HepG2 (cell line): ENCODE data around the gene SLC8A2. TPM values are rescaled to one million over a fixed set of nuclear protein-coding genes. Genes with fewer than 3 reads are reported as not detected.

Experiments
- ATAC-seq: fragments of 200-7000 bp; cut with Tn5 transposase; 3 replicates; pipeline ENCODE4 v1.9.1; 2020; ENCODE audit warnings: mild to moderate bottlenecking, moderate library complexity
- BruUV-seq: library from RNA; stranded (reverse); fragments of 400-500 nt; replicated peaks from 2 replicates; lab custom pipeline; 2021; lab: Mats Ljungman, UMichigan
- CTCF ChIA-PET: fragments of 300-600 bp; formaldehyde crosslinking; extraction: SDS; loops from one replicate; lab custom pipeline; 2021; ENCODE audit warnings: low total read pairs, inconsistent platforms, low intra/inter-chr PET ratio; lab: Yijun Ruan, JAX
- POLR2A ChIA-PET: fragments of 350-600 bp; sonication (Branson Sonifier 250); formaldehyde crosslinking; loops from one replicate; lab custom pipeline; 2020; ENCODE audit warnings: antibody characterized with exemption, inconsistent platforms; lab: Yijun Ruan, JAX
- DNase-seq: peaks from one replicate; pipeline ENCODE4 v3.0.0-alpha.2; 2015; ENCODE audit warnings: low spot score
- FAIRE-seq: peaks from 3 replicates; lab custom pipeline; 2011; peaks lifted over from hg19 to GRCh38; lab: Jason Lieb, UNC
- H2AFZ ChIP-seq: one replicate; pipeline ENCODE4 v1.6.1; 2011; ENCODE audit warnings: low read length, inconsistent platforms
- H3K27ac ChIP-seq: fragments of 300-600 bp; 3 replicates; pipeline ENCODE4 v1.8.0; 2011; ENCODE audit warnings: mixed run types, mild to moderate bottlenecking, mixed read lengths, low read length, inconsistent platforms; ENCODE audit not compliant: insufficient read depth; ENCODE audit errors: extremely low read length
- H3K27me3 ChIP-seq, 2 experiments: fragments of 200-600 bp in 1 of 2; 2 replicates in 1 of 2; 3 replicates in 1 of 2; pipeline versions ENCODE4 v1.6.0 to v1.8.0; 2011; ENCODE audit warnings: low read length in 2 of 2, mild to moderate bottlenecking in 2 of 2, moderate library complexity in 2 of 2, inconsistent platforms in 1 of 2; ENCODE audit not compliant: insufficient read depth in 2 of 2, control insufficient read depth in 1 of 2
- H3K36me3 ChIP-seq, 2 experiments: fragments of 200-600 bp in 1 of 2; replicated peaks in 1 of 2; 2 replicates in 1 of 2; 3 replicates in 1 of 2; pipeline versions ENCODE4 v1.5.1 to v1.8.0; 2011; ENCODE audit warnings: low read length in 2 of 2, inconsistent platforms in 1 of 2; ENCODE audit not compliant: insufficient read depth in 2 of 2, control insufficient read depth in 1 of 2
- H3K4me1 ChIP-seq: 2 replicates; pipeline ENCODE4 v1.5.1; 2012; ENCODE audit warnings: low read length, inconsistent platforms; ENCODE audit not compliant: insufficient read depth
- H3K4me2 ChIP-seq: 2 replicates; pipeline ENCODE4 v1.6.0; 2011; ENCODE audit warnings: low read depth, low read length, inconsistent platforms
- H3K4me3 ChIP-seq, 3 experiments: fragments of 200-600 bp in 1 of 3; sonication (generic), shearing (Covaris generic) in 1 of 3; replicated peaks in 1 of 3; 2 replicates each; pipeline ENCODE4 v1.5.1; 2011 to 2016; ENCODE audit warnings: low read length in 3 of 3, inconsistent platforms in 2 of 3, low read depth in 2 of 3, mild to moderate bottlenecking in 2 of 3, control low read depth in 1 of 3, mixed read lengths in 1 of 3; ENCODE audit not compliant: insufficient read depth in 1 of 3
- H3K79me2 ChIP-seq: one replicate; pipeline ENCODE4 v1.6.1; 2011; ENCODE audit warnings: low read length, inconsistent platforms; ENCODE audit not compliant: insufficient read depth
- H3K9ac ChIP-seq: 2 replicates; pipeline ENCODE4 v1.6.0; 2011; ENCODE audit warnings: mild to moderate bottlenecking, low read depth, low read length, inconsistent platforms; ENCODE audit not compliant: insufficient read depth
- H3K9me3 ChIP-seq: 2 replicates; pipeline ENCODE4 v1.5.1; 2012; ENCODE audit warnings: mild to moderate bottlenecking, low read length
- H4K20me1 ChIP-seq: 2 replicates; pipeline ENCODE4 v1.6.0; 2011; ENCODE audit warnings: inconsistent platforms, mild to moderate bottlenecking, low read length, moderate library complexity; ENCODE audit not compliant: insufficient read depth
- JARID2 ChIP-seq: sonication (generic); formaldehyde crosslinking; IDR thresholded peaks from 2 replicates; pipeline ENCODE4 v1.8.1; 2023; ENCODE audit warnings: missing genetic modification reagents, inconsistent platforms; ENCODE audit not compliant: insufficient replicate concordance
- KAT7 ChIP-seq: IDR thresholded peaks from 2 replicates; pipeline ENCODE4 v1.6.1; 2018; ENCODE audit warnings: borderline replicate concordance, missing compliant biosample characterization
- NONO ChIP-seq, 2 experiments: fragments of 450-650 bp in 1 of 2; sonication (generic) in 1 of 2; formaldehyde crosslinking in 1 of 2; IDR thresholded peaks in 1 of 2; conservative IDR thresholded peaks in 1 of 2; 2 replicates each; pipeline versions ENCODE4 v1.6.1 to v1.8.0; 2017 to 2022; ENCODE audit warnings: mild to moderate bottlenecking in 1 of 2, missing genetic modification reagents in 1 of 2, moderate library complexity in 1 of 2
- PPARG ChIP-seq: conservative IDR thresholded peaks from 2 replicates; pipeline ENCODE4 v1.6.1; 2016; ENCODE audit warnings: missing biosample characterization, missing genetic modification reagents
- SAFB2 ChIP-seq: sonication (generic); formaldehyde crosslinking; IDR thresholded peaks from 2 replicates; pipeline ENCODE4 v1.5.1; 2020; ENCODE audit warnings: missing genetic modification reagents, low read depth, mild to moderate bottlenecking, borderline replicate concordance
- SCMH1 ChIP-seq: sonication (generic); formaldehyde crosslinking; IDR thresholded peaks from 2 replicates; pipeline ENCODE4 v1.9.0; 2021; ENCODE audit warnings: missing genetic modification reagents, mild to moderate bottlenecking, borderline replicate concordance
- ZFYVE20 ChIP-seq: sonication (generic); formaldehyde crosslinking; IDR thresholded peaks from 2 replicates; pipeline ENCODE4 v1.8.0; 2023; ENCODE audit warnings: low read depth, mild to moderate bottlenecking, moderate library complexity, missing genetic modification reagents, borderline replicate concordance
- WGBS: methylation state at CpG from one replicate; pipeline ENCODE4 v1.1.6; 2017; ENCODE audit warnings: low lambda C conversion rate; 5-methylcytosine and 5-hydroxymethylcytosine counted together
- in situ Hi-C: cut with HindIII; loops from 2 replicates; pipeline ENCODE4 v1.10.0; 2017; ENCODE audit warnings: low pct_unique_long_range_greater_than_20kb; ENCODE audit not compliant: extremely low pct_ligation_motif_present
- intact Hi-C: fragments of 100-400 bp; cut with micrococcal nuclease; formaldehyde crosslinking; loops from one replicate; pipeline ENCODE4 v1.10.0; 2022; ENCODE audit not compliant: unreplicated experiment
- polyA plus RNA-seq, 8 experiments: library from polyadenylated mRNA; depleted of rRNA in 3 of 8; stranded (reverse) in 7 of 8; unstranded in 1 of 8; fragments of >200 nt; fragmentation: Illumina TruSeq in 4 of 8; extraction: Trizol in 4 of 8; gene quantifications; 2 replicates each; pipeline versions ENCODE4 v1.2.1 to v1.2.3, GENCODE V29; 2011 to 2016; ENCODE audit warnings: low read depth in 4 of 8, missing spikeins in 1 of 8, mixed read lengths in 1 of 8; ENCODE audit not compliant: insufficient read depth in 1 of 8
- total RNA-seq, 5 experiments: library from RNA; depleted of rRNA; stranded (reverse); fragments of >200 nt; fragmentation: Illumina TruSeq; extraction: Trizol; gene quantifications; 2 replicates each; pipeline ENCODE4 v1.2.3, GENCODE V29; 2016; ENCODE audit warnings: low read depth in 1 of 5
- TF ChIP-seq, protein P1 (sequence below): sonication (generic); formaldehyde crosslinking; IDR thresholded peaks from 2 replicates; pipeline ENCODE4 v1.5.1; 2020; ENCODE audit warnings: missing genetic modification reagents, mild to moderate bottlenecking, borderline replicate concordance
- TF ChIP-seq, protein P2 (sequence below): sonication (generic); formaldehyde crosslinking; IDR thresholded peaks from 2 replicates; pipeline ENCODE4 v1.5.1; 2020; ENCODE audit warnings: mild to moderate bottlenecking, missing genetic modification reagents, borderline replicate concordance
- TF ChIP-seq, protein P3 (sequence below): sonication (generic); formaldehyde crosslinking; IDR thresholded peaks from 2 replicates; pipeline ENCODE4 v1.5.0; 2020; ENCODE audit warnings: missing genetic modification reagents, mild to moderate bottlenecking, borderline replicate concordance
- TF ChIP-seq, protein P4 (sequence below): sonication (generic); formaldehyde crosslinking; IDR thresholded peaks from 2 replicates; pipeline ENCODE4 v1.9.0; 2021; ENCODE audit warnings: missing genetic modification reagents, mild to moderate bottlenecking, borderline replicate concordance

Gene SLC8A2
- total and polyA plus RNA-seq, 2 of the 13 experiments (the other 11 are each of a cell fraction or from before 2014, with no cell fraction given), result 0.02 TPM; not detected in 1

DNA sequence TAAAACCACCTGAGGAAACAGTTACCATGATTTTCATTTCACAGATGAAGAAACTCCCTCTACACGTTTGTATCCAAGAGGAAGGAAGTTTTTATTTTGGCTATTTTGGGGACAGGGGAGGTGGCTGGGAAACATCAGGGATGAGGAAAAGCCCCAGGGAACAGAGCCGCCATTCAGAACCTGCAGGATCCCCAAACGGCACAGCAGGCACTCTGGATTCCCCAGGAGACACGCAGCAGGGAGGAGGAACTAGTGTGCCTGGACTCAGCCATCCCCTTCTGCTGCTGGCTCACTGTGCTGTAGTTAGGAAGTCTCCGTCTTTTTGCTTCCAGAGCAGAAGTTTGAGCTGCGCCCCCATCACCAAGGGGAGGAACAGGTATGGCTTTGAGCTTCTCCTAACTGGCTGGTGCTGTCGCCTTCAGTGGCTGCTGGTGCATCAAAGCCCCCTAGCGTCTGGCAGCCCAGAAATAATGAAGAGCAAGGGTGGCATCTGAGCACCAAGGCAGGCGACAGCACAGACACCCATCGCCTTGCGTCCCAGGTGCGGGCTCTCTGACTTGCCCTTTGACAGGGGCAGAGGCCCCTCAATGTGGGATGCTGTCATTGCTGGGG, 38.9 kb upstream of the SLC8A2 start:
- ChIA-PET CTCF (no interaction called here), POLR2A (interaction anchor here (1.2 kb wide), 1 partner anchor 27 kb away, joined by 3 read pairs; the partner anchor contains the start of gene KPTN)
- in situ Hi-C loops, result no loop called here

More for the DNA sequence above, 38.9 kb upstream of the SLC8A2 start:
- H2AFZ ChIP-seq, result no peak overlapping the region
- H3K36me3 ChIP-seq, result peaks cover 3 to 4% of the 10 kb centered on the region in 2 experiments; a peak in 2 of 5 replicates
- no peaks in the 10 kb centered on the region; a peak in 1 of 5 replicates for H3K27me3 ChIP-seq
- BruUV-seq, result no TSS peak
- H3K79me2 ChIP-seq, result peaks cover 64% of the 10 kb centered on the region
- no peak overlapping the region for H3K4me2 ChIP-seq
- no peak for DNase-seq
- whole genome bisulfite sequencing, result 93% methylated on average over 10 of the region's 12 CpGs
- no peaks in the 10 kb centered on the region for H4K20me1 ChIP-seq
- intact Hi-C loops, result no loop called here
- no peak for ATAC-seq
- no peak overlapping the region for H3K9ac ChIP-seq
- H3K9me3 ChIP-seq, result no peaks in the 10 kb centered on the region
- FAIRE-seq, result no peak
- TF ChIP-seq, protein P1, sequence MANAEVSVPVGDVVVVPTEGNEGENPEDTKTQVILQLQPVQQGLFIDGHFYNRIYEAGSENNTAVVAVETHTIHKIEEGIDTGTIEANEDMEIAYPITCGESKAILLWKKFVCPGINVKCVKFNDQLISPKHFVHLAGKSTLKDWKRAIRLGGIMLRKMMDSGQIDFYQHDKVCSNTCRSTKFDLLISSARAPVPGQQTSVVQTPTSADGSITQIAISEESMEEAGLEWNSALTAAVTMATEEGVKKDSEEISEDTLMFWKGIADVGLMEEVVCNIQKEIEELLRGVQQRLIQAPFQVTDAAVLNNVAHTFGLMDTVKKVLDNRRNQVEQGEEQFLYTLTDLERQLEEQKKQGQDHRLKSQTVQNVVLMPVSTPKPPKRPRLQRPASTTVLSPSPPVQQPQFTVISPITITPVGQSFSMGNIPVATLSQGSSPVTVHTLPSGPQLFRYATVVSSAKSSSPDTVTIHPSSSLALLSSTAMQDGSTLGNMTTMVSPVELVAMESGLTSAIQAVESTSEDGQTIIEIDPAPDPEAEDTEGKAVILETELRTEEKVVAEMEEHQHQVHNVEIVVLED, result no peak
- no peak for TF ChIP-seq KAT7
- TF ChIP-seq, protein P2, sequence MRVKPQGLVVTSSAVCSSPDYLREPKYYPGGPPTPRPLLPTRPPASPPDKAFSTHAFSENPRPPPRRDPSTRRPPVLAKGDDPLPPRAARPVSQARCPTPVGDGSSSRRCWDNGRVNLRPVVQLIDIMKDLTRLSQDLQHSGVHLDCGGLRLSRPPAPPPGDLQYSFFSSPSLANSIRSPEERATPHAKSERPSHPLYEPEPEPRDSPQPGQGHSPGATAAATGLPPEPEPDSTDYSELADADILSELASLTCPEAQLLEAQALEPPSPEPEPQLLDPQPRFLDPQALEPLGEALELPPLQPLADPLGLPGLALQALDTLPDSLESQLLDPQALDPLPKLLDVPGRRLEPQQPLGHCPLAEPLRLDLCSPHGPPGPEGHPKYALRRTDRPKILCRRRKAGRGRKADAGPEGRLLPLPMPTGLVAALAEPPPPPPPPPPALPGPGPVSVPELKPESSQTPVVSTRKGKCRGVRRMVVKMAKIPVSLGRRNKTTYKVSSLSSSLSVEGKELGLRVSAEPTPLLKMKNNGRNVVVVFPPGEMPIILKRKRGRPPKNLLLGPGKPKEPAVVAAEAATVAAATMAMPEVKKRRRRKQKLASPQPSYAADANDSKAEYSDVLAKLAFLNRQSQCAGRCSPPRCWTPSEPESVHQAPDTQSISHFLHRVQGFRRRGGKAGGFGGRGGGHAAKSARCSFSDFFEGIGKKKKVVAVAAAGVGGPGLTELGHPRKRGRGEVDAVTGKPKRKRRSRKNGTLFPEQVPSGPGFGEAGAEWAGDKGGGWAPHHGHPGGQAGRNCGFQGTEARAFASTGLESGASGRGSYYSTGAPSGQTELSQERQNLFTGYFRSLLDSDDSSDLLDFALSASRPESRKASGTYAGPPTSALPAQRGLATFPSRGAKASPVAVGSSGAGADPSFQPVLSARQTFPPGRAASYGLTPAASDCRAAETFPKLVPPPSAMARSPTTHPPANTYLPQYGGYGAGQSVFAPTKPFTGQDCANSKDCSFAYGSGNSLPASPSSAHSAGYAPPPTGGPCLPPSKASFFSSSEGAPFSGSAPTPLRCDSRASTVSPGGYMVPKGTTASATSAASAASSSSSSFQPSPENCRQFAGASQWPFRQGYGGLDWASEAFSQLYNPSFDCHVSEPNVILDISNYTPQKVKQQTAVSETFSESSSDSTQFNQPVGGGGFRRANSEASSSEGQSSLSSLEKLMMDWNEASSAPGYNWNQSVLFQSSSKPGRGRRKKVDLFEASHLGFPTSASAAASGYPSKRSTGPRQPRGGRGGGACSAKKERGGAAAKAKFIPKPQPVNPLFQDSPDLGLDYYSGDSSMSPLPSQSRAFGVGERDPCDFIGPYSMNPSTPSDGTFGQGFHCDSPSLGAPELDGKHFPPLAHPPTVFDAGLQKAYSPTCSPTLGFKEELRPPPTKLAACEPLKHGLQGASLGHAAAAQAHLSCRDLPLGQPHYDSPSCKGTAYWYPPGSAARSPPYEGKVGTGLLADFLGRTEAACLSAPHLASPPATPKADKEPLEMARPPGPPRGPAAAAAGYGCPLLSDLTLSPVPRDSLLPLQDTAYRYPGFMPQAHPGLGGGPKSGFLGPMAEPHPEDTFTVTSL, result no peak
- no peak for TF ChIP-seq PPARG (CRISPR knock-in tag)
- TF ChIP-seq SCMH1 (CRISPR knock-in tag), result no peak
- TF ChIP-seq SAFB2 (CRISPR knock-in tag), result no peak
- TF ChIP-seq, protein P3, sequence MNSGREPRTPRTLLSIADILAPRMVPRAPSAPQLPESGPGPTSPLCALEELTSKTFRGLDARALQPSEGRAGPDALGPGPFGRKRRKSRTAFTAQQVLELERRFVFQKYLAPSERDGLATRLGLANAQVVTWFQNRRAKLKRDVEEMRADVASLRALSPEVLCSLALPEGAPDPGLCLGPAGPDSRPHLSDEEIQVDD (CRISPR knock-in tag), result no peak
- no peak for TF ChIP-seq JARID2 (CRISPR knock-in tag)
- TF ChIP-seq, protein P4, sequence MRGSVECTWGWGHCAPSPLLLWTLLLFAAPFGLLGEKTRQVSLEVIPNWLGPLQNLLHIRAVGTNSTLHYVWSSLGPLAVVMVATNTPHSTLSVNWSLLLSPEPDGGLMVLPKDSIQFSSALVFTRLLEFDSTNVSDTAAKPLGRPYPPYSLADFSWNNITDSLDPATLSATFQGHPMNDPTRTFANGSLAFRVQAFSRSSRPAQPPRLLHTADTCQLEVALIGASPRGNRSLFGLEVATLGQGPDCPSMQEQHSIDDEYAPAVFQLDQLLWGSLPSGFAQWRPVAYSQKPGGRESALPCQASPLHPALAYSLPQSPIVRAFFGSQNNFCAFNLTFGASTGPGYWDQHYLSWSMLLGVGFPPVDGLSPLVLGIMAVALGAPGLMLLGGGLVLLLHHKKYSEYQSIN (CRISPR knock-in tag), result no peak
- no peak for TF ChIP-seq ZFYVE20 (CRISPR knock-in tag)
- no peak for TF ChIP-seq NONO (IDR thresholded peaks at IDR 0.05)
- no peak for TF ChIP-seq NONO (CRISPR knock-in tag; conservative IDR thresholded peaks at IDR 0.05)
- peaks cover 23% of the 10 kb centered on the region for H3K4me1 ChIP-seq
- H3K27ac ChIP-seq, result no peak overlapping the region
- no peak overlapping the region for H3K4me3 ChIP-seq
